ENCODE results near the gene PTPRG. TPM values are rescaled to one million over a fixed set of nuclear protein-coding genes. Genes with fewer than 3 reads are reported as not detected.

The PTPRG gene
- total RNA-seq, 1 experiment from 2014 or later, result 69.3 TPM

- TF ChIP-seq CTCF (conservative IDR thresholded peaks at IDR 0.05), result no peak
- no peak overlapping the region for H3K4me2 ChIP-seq (ENCODE audit: insufficient read depth, insufficient read length, low read length)
- DNase-seq, result no peak
- H4K20me1 ChIP-seq (ENCODE audit: control insufficient read depth, insufficient read depth, insufficient read length), result peaks cover 2% of the 10 kb centered on the region
- H3T11ph ChIP-seq (ENCODE audit: low read length), result no peak overlapping the region
- no peak overlapping the region for H2AFZ ChIP-seq (ENCODE audit: low read length)
- peaks cover 9% of the 10 kb centered on the region for H3K79me1 ChIP-seq (ENCODE audit: insufficient read depth, low read depth, low read length, poor library complexity, severe bottlenecking)
- H3K4ac ChIP-seq (ENCODE audit: low read depth, low read length), result no peak overlapping the region
- Mint-ChIP-seq H3K36me3 (ENCODE audit: insufficient read depth in 1 of 3, low read depth in 3 of 3) (peaks cover 45 to 49% (median 47%) of the 10 kb centered on the region in 3 experiments), H3K9me3 (peaks cover 17 to 24% of the 10 kb centered on the region in 2 experiments), H3K4me1 (peaks cover 21 to 22% of the 10 kb centered on the region in 2 experiments), H3K4me3 (no peak overlapping the region; a peak in 1 of 5 replicates), H3K27ac (no peak overlapping the region), H3K27me3 (ENCODE audit: low read depth) (no peaks in the 10 kb centered on the region; the same call in 1 of the 2 replicates)
- no peak overlapping the region for H2AK5ac ChIP-seq (ENCODE audit: insufficient read length, low read length)
- peaks cover 72% of the 10 kb centered on the region for H3K79me2 ChIP-seq (ENCODE audit: insufficient read depth, low read length)
- H3K9me3 ChIP-seq (ENCODE audit: control insufficient read depth, low read depth, low read length), result no peaks in the 10 kb centered on the region
- H3K27ac ChIP-seq (ENCODE audit: insufficient read length, low read depth, low read length), result no peak overlapping the region
- H2BK120ac ChIP-seq (ENCODE audit: low read depth, low read length, poor library complexity, severe bottlenecking), result no peak overlapping the region
- no peaks in the 10 kb centered on the region for H3K23me2 ChIP-seq (ENCODE audit: insufficient read length, low read depth, low read length, poor library complexity, severe bottlenecking)
- H2BK15ac ChIP-seq (ENCODE audit: low read depth, low read length), result no peak overlapping the region
- H3K18ac ChIP-seq (ENCODE audit: insufficient read length, low read depth, low read length), result no peak overlapping the region
- H3K27me3 ChIP-seq (ENCODE audit: insufficient read depth, low read length), result no peaks in the 10 kb centered on the region
- peaks cover 4% of the 10 kb centered on the region; the same call in 1 of the 2 replicates for H3K4me1 ChIP-seq (ENCODE audit: insufficient read depth, low read length)
- no peak overlapping the region for H3K9ac ChIP-seq (ENCODE audit: extremely low read depth, insufficient read length, low read length)
- no peak overlapping the region for H3K23ac ChIP-seq (ENCODE audit: insufficient read length, low read depth, low read length)
- H2BK12ac ChIP-seq (ENCODE audit: insufficient read length, low read depth, low read length), result no peak overlapping the region
- H2BK5ac ChIP-seq (ENCODE audit: insufficient read length, low read length), result no peak overlapping the region
- WGBS (ENCODE audit: extremely low coverage, insufficient read length, low lambda C conversion rate), result no CpG with 5 or more reads among the region's 1 CpG
- no peak overlapping the region for H2BK20ac ChIP-seq (ENCODE audit: low read depth, low read length, poor library complexity, severe bottlenecking)
- no peak overlapping the region for H4K8ac ChIP-seq (replicated peaks; ENCODE audit: insufficient read length, low read depth, low read length)
- no peak overlapping the region for H4K5ac ChIP-seq (ENCODE audit: insufficient read length, low read depth, low read length)
- no peak overlapping the region for H3K56ac ChIP-seq (ENCODE audit: insufficient read length, low read depth, low read length)
- H4K91ac ChIP-seq (ENCODE audit: insufficient read length, low read depth, low read length), result no peak overlapping the region
- no peak overlapping the region for H3K14ac ChIP-seq (ENCODE audit: insufficient read depth, low read length)
These were observed 85.0 kb downstream of the PTPRG start for GRCh38 chr3:61646360-61646759.
